IMR-90 (cell line): ENCODE measurements around the gene PLPP3.

Experiments
- CEBPB ChIP-seq: IDR thresholded peaks from 2 replicates; pipeline ENCODE4 v1.6.1; 2012; ENCODE audit warnings: low read depth, low read length, improper control_type of control experiment
- CHD1 ChIP-seq: IDR thresholded peaks from 2 replicates; pipeline ENCODE4 v1.6.1; 2012; ENCODE audit warnings: low read depth, low read length, improper control_type of control experiment
- CTCF ChIP-seq: conservative IDR thresholded peaks from 2 replicates; pipeline ENCODE4 v1.5.1; 2012; ENCODE audit warnings: mild to moderate bottlenecking, low read depth, low read length, improper control_type of control experiment
- MXI1 ChIP-seq: IDR thresholded peaks from 2 replicates; pipeline ENCODE4 v1.6.1; 2012; ENCODE audit warnings: low read depth, mild to moderate bottlenecking, low read length, moderate library complexity, borderline replicate concordance
- NFE2L2 ChIP-seq: fragments of 150-350 bp; IDR thresholded peaks from 2 replicates; pipeline ENCODE4 v1.6.1; 2016; ENCODE audit warnings: low read depth, mild to moderate bottlenecking, low read length
- POLR2A ChIP-seq: IDR thresholded peaks from 2 replicates; pipeline ENCODE4 v1.6.1; 2012; ENCODE audit warnings: mild to moderate bottlenecking, low read depth, low read length
- RCOR1 ChIP-seq: IDR thresholded peaks from 2 replicates; pipeline ENCODE4 v1.6.1; 2012; ENCODE audit warnings: mild to moderate bottlenecking, low read length, improper control_type of control experiment; ENCODE audit not compliant: insufficient replicate concordance

- TF ChIP-seq CTCF = no peak
- no peak for TF ChIP-seq RCOR1
- TF ChIP-seq POLR2A = no peak
- TF ChIP-seq MXI1 = no peak
- no peak for TF ChIP-seq NFE2L2
- no peak for TF ChIP-seq CHD1
- TF ChIP-seq CEBPB = no peak
Measured at GRCh38 chr1:56535939-56536338, 43.4 kb downstream of the PLPP3 start.
